Activated CD4-positive, alpha-beta T cell treated with anti-CD3 and anti-CD28 coated beads, Interleukin-2, amount 10 ng/mL, durations not matched to agents 24 days and 14 days (primary cell): ENCODE results near the gene MOGAT2. TPM values are rescaled to one million over a fixed set of nuclear protein-coding genes. Genes with fewer than 3 reads are reported as not detected.

Experiments
- DNase-seq: peaks from one replicate; pipeline ENCODE4 v3.0.0; 2022
- H3K27ac Mint-ChIP-seq: one replicate; pipeline ENCODE4 v1.8.0; 2022; ENCODE audit warnings: mild to moderate bottlenecking, mixed read lengths
- H3K27me3 Mint-ChIP-seq: one replicate; pipeline ENCODE4 v1.8.0; 2022; ENCODE audit warnings: mixed read lengths
- H3K36me3 Mint-ChIP-seq: one replicate; pipeline ENCODE4 v1.8.0; 2022; ENCODE audit warnings: low read depth, mild to moderate bottlenecking, mixed read lengths
- H3K4me1 Mint-ChIP-seq: one replicate; pipeline ENCODE4 v1.8.0; 2021; ENCODE audit warnings: mixed read lengths
- H3K4me3 Mint-ChIP-seq: one replicate; pipeline ENCODE4 v1.8.0; 2022; ENCODE audit warnings: mild to moderate bottlenecking, moderate library complexity, mixed read lengths
- H3K9me3 Mint-ChIP-seq: one replicate; pipeline ENCODE4 v1.8.0; 2021; ENCODE audit warnings: mixed read lengths
- intact Hi-C: fragments of 100-400 bp; cut with micrococcal nuclease; formaldehyde crosslinking; loops from one replicate; pipeline ENCODE4 v1.15.1; 2023
- total RNA-seq: library from RNA; stranded (reverse); gene quantifications from 2 replicates; pipeline ENCODE4 v1.2.3, GENCODE V29; 2022

The MOGAT2 gene
- total RNA-seq, 1 donor from 2014 or later = not detected

GRCh38 chr11:75703695-75704237 is 13.9 kb upstream of the MOGAT2 start:
- Mint-ChIP-seq H3K4me3 (no peak overlapping the region), H3K4me1 (peaks cover 7% of the 10 kb centered on the region), H3K36me3 (no peaks in the 10 kb centered on the region), H3K27me3 (peaks cover 18% of the 10 kb centered on the region), H3K9me3 (no peaks in the 10 kb centered on the region), H3K27ac (no peak overlapping the region)
- no peak for DNase-seq
- intact Hi-C loops = no loop called here

- intact Hi-C loops = no loop called here
- Mint-ChIP-seq H3K36me3 (no peaks in the 10 kb centered on the region), H3K4me1 (peaks cover 7% of the 10 kb centered on the region), H3K9me3 (no peaks in the 10 kb centered on the region), H3K4me3 (no peak overlapping the region), H3K27me3 (peaks cover 13% of the 10 kb centered on the region), H3K27ac (no peak overlapping the region)
- no peak for DNase-seq
Observed at GRCh38 chr11:75705541-75705940, 12.1 kb upstream of the MOGAT2 start.

GRCh38 chr11:75706260-75706729 is 11.3 kb upstream of the MOGAT2 start:
- H3K4me3 Mint-ChIP-seq = no peak overlapping the region

GRCh38 chr11:75714211-75714610 is 3.4 kb upstream of the MOGAT2 start:
- H3K4me1 Mint-ChIP-seq = no peaks in the 10 kb centered on the region
- H3K36me3 Mint-ChIP-seq = no peaks in the 10 kb centered on the region
- intact Hi-C loops = no loop called here
- peaks cover 26% of the 10 kb centered on the region for H3K27me3 Mint-ChIP-seq
- H3K27ac Mint-ChIP-seq = no peak overlapping the region
- H3K9me3 Mint-ChIP-seq = no peaks in the 10 kb centered on the region
- no peak overlapping the region for H3K4me3 Mint-ChIP-seq
- DNase-seq = no peak

More at GRCh38 chr11:75706260-75706729, 11.3 kb upstream of the MOGAT2 start:
- Mint-ChIP-seq H3K9me3 (no peaks in the 10 kb centered on the region), H3K27me3 (peaks cover 17% of the 10 kb centered on the region), H3K27ac (no peak overlapping the region), H3K36me3 (no peaks in the 10 kb centered on the region), H3K4me1 (peaks cover 7% of the 10 kb centered on the region)
- peak; percentile 89 for DNase-seq
- intact Hi-C loops = no loop called here

DNA sequence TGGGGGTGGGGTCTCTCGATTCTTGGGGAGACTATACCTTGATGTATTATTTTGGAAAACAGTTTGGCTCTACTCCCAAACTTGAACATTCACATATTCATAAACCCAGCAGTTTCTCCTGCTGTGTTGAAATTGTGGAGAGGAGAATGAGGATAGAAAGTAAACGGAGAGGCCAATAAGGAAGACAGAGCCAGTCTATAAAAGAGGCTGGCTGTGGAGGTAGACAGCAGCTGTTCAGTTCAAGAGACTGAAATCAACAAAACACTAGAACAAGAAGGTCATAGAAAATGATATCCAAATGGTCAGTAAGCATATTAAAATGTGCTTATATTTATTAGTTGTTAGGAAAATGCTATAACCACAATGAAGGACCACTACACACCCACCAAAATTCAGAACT is 1.9 kb upstream of the MOGAT2 start:
- no peaks in the 10 kb centered on the region for H3K4me1 Mint-ChIP-seq
- no peaks in the 10 kb centered on the region for H3K9me3 Mint-ChIP-seq
- no peak for DNase-seq
- no peak overlapping the region for H3K27ac Mint-ChIP-seq
- H3K36me3 Mint-ChIP-seq = no peaks in the 10 kb centered on the region
- peaks cover 23% of the 10 kb centered on the region for H3K27me3 Mint-ChIP-seq
- no peak overlapping the region for H3K4me3 Mint-ChIP-seq
- intact Hi-C loops = no loop called here

GRCh38 chr11:75716659-75717058 is 979 bp upstream of the MOGAT2 start:
- no peak overlapping the region for H3K27ac Mint-ChIP-seq

GRCh38 chr11:75718419-75719339 is 1.0 kb downstream of the MOGAT2 start:
- Mint-ChIP-seq H3K4me1 (peaks cover 2% of the 10 kb centered on the region), H3K27ac (no peak overlapping the region), H3K36me3 (no peaks in the 10 kb centered on the region), H3K27me3 (peaks cover 17% of the 10 kb centered on the region), H3K9me3 (no peaks in the 10 kb centered on the region), H3K4me3 (no peak overlapping the region)
- no peak for DNase-seq
- intact Hi-C loops = no loop called here

More at GRCh38 chr11:75716659-75717058, 979 bp upstream of the MOGAT2 start:
- Mint-ChIP-seq H3K27me3 (peaks cover 19% of the 10 kb centered on the region), H3K4me3 (no peak overlapping the region), H3K4me1 (no peaks in the 10 kb centered on the region), H3K9me3 (no peaks in the 10 kb centered on the region), H3K36me3 (no peaks in the 10 kb centered on the region)
- intact Hi-C loops = no loop called here
- DNase-seq = no peak

- DNase-seq = no peak
- Mint-ChIP-seq H3K4me3 (no peak overlapping the region), H3K9me3 (no peaks in the 10 kb centered on the region), H3K27me3 (peaks cover 11% of the 10 kb centered on the region), H3K27ac (no peak overlapping the region), H3K4me1 (peaks cover 2% of the 10 kb centered on the region), H3K36me3 (no peaks in the 10 kb centered on the region)
- intact Hi-C loops = loop anchor here (5.0 to 10.0 kb wide), 2 partner anchors 48 to 435 kb away; partner anchors contain the start of gene DGAT2
Observed at GRCh38 chr11:75719340-75720239, 2.0 kb downstream of the MOGAT2 start.

DNA sequence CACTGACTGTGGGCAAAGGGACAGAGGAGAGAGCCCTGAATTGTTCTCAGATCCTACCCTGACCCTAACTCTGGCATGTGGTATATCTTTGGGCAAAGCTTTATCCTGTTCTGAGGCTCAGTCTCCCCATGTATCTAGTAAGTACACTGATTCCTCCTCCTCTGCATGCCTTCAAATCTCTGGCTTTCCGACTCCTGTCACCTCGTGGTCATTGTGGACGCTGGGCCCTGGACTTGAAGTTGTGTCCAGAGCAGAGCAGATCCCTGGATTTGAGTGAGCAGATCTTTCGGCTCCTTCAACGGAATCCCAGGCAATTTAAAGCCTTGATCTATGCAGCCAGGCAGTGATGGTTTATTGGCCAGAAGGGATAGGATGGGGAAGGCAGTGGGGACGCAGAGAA is 3.0 kb downstream of the MOGAT2 start:
- no peak for DNase-seq
- intact Hi-C loops = loop anchor here (5.0 to 10.0 kb wide), 2 partner anchors 47 to 434 kb away; partner anchors contain the start of gene DGAT2
- Mint-ChIP-seq H3K36me3 (no peaks in the 10 kb centered on the region), H3K4me3 (no peak overlapping the region), H3K9me3 (no peaks in the 10 kb centered on the region), H3K27ac (no peak overlapping the region), H3K27me3 (peaks cover 11% of the 10 kb centered on the region), H3K4me1 (peaks cover 2% of the 10 kb centered on the region)

DNA sequence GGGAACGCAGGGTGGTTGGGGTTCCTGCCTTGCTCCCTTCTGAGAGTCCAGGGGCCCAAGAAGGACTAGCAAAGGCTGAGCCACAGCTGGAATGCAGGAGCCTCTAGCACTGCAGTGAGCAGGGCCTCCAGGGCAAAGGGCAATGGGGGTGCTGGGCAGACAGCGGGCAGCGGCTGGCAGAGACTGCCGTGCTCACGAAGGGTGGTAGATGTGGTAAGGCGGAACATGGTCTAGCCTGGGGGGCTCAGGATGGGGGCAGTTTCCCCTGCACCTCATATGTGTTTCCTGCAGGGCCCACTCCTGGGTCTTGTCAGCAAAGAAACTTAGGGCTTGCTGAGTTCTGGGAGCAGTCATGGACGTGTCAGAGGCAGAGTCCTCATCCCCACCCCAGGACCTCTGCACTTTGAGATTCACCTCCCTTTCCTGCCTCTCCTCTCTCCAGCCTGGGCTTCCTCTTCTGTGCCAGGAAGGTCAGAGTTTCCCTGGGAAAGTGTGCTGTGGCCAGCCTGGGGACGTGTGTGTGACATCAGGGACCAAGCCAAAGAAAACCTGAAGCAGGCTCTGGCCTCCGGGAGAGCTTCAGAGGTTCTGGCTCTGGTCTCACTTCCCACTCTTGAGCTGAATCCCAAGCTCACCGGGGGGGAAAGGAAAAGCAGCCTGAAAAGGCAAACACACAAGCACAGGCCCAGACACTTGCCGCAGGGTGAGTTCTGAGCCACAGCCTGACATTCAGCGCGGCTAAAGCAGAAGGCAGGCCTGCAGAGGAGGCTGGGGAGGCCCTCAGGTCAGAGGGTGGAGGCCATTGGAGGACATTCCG is 4.4 kb downstream of the MOGAT2 start:
- H3K27me3 Mint-ChIP-seq = peaks cover 3% of the 10 kb centered on the region
- H3K9me3 Mint-ChIP-seq = no peaks in the 10 kb centered on the region
- DNase-seq = no peak
- no peak overlapping the region for H3K4me3 Mint-ChIP-seq
- peaks cover 2% of the 10 kb centered on the region for H3K4me1 Mint-ChIP-seq
- intact Hi-C loops = loop anchor here (2.0 to 10.0 kb wide), 3 partner anchors 45 to 597 kb away; partner anchors contain the start of gene DGAT2
- no peak overlapping the region for H3K27ac Mint-ChIP-seq
- no peaks in the 10 kb centered on the region for H3K36me3 Mint-ChIP-seq

DNA sequence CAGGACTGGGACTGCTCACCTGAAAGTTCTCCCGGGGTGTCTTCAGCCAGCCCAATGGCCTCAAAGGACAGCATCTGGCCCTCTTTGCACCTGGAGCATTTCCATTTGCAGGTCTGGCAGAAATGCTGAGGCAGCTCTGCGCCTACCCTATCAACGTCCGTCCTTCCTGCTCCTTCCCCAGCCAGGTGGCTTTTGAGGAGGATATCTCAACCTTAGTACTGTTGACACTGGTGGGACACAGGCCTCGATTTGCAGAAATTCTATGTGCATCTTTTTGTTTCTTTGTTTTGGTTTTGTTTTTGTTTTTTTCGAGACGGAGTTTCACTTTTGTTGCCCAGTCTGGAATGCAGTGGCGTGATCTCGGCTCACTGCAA is 5.0 kb downstream of the MOGAT2 start:
- H3K36me3 Mint-ChIP-seq = no peaks in the 10 kb centered on the region
- no peak for DNase-seq
- peaks cover 2% of the 10 kb centered on the region for H3K4me1 Mint-ChIP-seq
- H3K9me3 Mint-ChIP-seq = no peaks in the 10 kb centered on the region
- no peak overlapping the region for H3K27ac Mint-ChIP-seq
- intact Hi-C loops = loop anchor here (1.0 to 10.0 kb wide), 4 partner anchors 45 to 596 kb away; partner anchors contain the start of gene DGAT2
- no peaks in the 10 kb centered on the region for H3K27me3 Mint-ChIP-seq
- no peak overlapping the region for H3K4me3 Mint-ChIP-seq

DNA sequence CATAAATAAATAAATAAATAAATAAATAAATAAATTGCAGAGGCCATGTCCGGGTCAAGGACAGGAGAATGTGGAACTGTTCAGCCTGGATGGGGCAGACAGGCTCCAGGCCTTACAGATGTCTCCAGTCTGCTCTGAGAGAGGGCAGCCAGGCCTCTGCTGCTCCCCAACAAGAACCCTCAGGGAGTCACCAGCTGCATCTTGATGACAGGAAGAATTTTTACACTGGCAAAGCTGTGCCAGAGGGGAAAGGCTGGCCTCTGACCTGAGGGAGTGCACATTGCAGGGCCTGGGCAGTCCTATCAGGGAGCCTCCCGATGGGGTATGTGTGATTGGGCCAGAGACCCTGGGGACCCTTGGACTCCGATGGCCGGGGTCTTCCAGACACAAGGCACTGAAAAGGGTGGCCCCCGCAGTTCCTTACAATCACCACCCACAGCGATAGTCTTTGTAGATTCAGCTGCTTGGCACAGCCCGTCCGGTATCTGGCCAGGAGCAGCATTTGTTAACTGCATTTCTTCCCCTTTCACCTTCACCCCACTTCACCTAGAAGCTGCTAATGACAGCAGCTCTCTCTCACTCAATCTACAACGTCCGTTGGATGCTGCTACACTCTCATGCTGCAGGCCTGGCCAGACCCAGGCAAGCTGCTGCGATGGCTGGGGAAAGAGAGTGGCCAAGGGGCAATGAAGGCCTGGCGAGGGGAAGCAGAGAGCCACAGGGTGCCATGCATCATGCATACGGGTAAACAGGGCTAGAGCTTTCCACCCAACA is 8.1 kb downstream of the MOGAT2 start:
- H3K27me3 Mint-ChIP-seq = no peaks in the 10 kb centered on the region
- no peak overlapping the region for H3K27ac Mint-ChIP-seq
- intact Hi-C loops = loop anchor here (10.0 kb wide), 1 partner anchor 429 kb away; no protein-coding TSS in a partner anchor
- no peak overlapping the region for H3K4me3 Mint-ChIP-seq
- no peaks in the 10 kb centered on the region for H3K36me3 Mint-ChIP-seq
- DNase-seq = no peak
- H3K4me1 Mint-ChIP-seq = peaks cover 2% of the 10 kb centered on the region
- no peaks in the 10 kb centered on the region for H3K9me3 Mint-ChIP-seq
